Measurements from ENCODE around the gene AFF2. TPM values are rescaled to one million over a fixed set of nuclear protein-coding genes. Genes with fewer than 3 reads are reported as not detected.

AFF2 gene
- total and polyA plus RNA-seq, 2 donors (not counting 3 experiments of a cell fraction or from before 2014, with no cell fraction given): 0.03 to 0.07 TPM

DNA sequence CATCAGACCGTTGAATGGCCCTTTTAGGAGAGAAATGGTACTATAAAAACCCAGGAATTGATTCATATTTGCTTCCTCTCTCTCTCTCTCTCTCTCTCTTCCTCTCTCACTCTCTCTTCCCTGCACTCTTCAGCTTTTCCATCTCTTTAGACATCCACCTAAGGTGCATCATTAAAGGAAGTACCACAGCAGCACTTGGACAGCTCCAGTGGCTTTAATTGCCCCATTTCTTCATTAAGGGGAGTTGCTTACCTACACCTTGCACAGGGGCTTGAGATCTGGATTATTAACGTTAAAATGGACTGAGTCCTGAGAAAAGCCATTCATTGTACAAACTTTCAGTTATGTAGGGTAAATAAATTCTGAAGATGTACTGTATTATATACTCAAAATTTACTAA, 323.6 kb downstream of the AFF2 start:
- no peak for FAIRE-seq
- no peak overlapping the region for H3K27ac ChIP-seq (ENCODE audit: insufficient read depth, low read depth, low read length)
- no peak overlapping the region for H2AFZ ChIP-seq (ENCODE audit: low read depth, low read length)
- H3K36me3 ChIP-seq (ENCODE audit: control insufficient read depth in 2 of 2, extremely low read depth in 1 of 2, insufficient read depth in 2 of 2, low read length in 2 of 2): no peaks in the 10 kb centered on the region
- dilution Hi-C loops (cut with MboI; ENCODE audit: extremely low pct_ligation_motif_present, low sequenced_read_pairs) (no loop called here), intact Hi-C loops (cut with micrococcal nuclease) (no loop called here)
- ChIA-PET CTCF (no interaction called here), POLR2A (no interaction called here)
- BruUV-seq (replicated peaks): no TSS peak
- H3K4me3 ChIP-seq (replicated peaks in 1 of 3; ENCODE audit: insufficient read depth in 1 of 3, low read depth in 1 of 3, low read length in 3 of 3): no peak overlapping the region
- no peaks in the 10 kb centered on the region for H3K9me3 ChIP-seq (replicated peaks; ENCODE audit: control insufficient read depth, insufficient read depth, low read length)
- H3K27me3 ChIP-seq (ENCODE audit: control insufficient read depth in 2 of 2, insufficient read depth in 2 of 2, low read length in 2 of 2): no peaks in the 10 kb centered on the region
- no peak overlapping the region for H3K9ac ChIP-seq (replicated peaks; ENCODE audit: extremely low read depth, insufficient read depth, low read length)
- no peaks in the 10 kb centered on the region for H3K4me1 ChIP-seq (ENCODE audit: control insufficient read depth, extremely low read depth, insufficient read depth, low read length)
- H3K9me1 ChIP-seq (replicated peaks; ENCODE audit: control insufficient read depth, extremely low read depth, insufficient read depth, low read length): no peaks in the 10 kb centered on the region
- TF ChIP-seq GATA2 (IDR thresholded peaks at IDR 0.05; ENCODE audit: insufficient read depth, insufficient read length, low read depth, low read length) (no peak), MYC (IDR thresholded peaks at IDR 0.05; ENCODE audit: low read depth, low read length) (no peak), JUN (IDR thresholded peaks at IDR 0.05; ENCODE audit: borderline replicate concordance, insufficient read depth, insufficient read length, low read depth) (no peak), FOS (IDR thresholded peaks at IDR 0.05; ENCODE audit: borderline replicate concordance, insufficient read depth, low read length) (no peak), POLR2AphosphoS5 (IDR thresholded peaks at IDR 0.05; ENCODE audit: insufficient read depth, low read depth, low read length) (no peak), MAX (IDR thresholded peaks at IDR 0.05; ENCODE audit: insufficient read depth, insufficient read length) (no peak), POLR2A (IDR thresholded peaks at IDR 0.05; ENCODE audit: low read depth, low read length) (no peak), EZH2 (IDR thresholded peaks at IDR 0.05; ENCODE audit: borderline replicate concordance, low read depth, low read length, severe bottlenecking) (no peak)
- TF ChIP-seq, protein P1, sequence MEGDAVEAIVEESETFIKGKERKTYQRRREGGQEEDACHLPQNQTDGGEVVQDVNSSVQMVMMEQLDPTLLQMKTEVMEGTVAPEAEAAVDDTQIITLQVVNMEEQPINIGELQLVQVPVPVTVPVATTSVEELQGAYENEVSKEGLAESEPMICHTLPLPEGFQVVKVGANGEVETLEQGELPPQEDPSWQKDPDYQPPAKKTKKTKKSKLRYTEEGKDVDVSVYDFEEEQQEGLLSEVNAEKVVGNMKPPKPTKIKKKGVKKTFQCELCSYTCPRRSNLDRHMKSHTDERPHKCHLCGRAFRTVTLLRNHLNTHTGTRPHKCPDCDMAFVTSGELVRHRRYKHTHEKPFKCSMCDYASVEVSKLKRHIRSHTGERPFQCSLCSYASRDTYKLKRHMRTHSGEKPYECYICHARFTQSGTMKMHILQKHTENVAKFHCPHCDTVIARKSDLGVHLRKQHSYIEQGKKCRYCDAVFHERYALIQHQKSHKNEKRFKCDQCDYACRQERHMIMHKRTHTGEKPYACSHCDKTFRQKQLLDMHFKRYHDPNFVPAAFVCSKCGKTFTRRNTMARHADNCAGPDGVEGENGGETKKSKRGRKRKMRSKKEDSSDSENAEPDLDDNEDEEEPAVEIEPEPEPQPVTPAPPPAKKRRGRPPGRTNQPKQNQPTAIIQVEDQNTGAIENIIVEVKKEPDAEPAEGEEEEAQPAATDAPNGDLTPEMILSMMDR (IDR thresholded peaks at IDR 0.05; ENCODE audit: extremely low read depth in 1 of 2, insufficient read depth in 1 of 2, low read depth in 1 of 2, low read length in 2 of 2): no peak
- H3K79me2 ChIP-seq (ENCODE audit: control insufficient read depth, insufficient read depth, low read length): no peaks in the 10 kb centered on the region
- H3K4me2 ChIP-seq (ENCODE audit: insufficient read depth, low read length): no peak overlapping the region
- H4K20me1 ChIP-seq (replicated peaks; ENCODE audit: control insufficient read depth, extremely low read depth, insufficient read depth, low read length): no peaks in the 10 kb centered on the region
- no peak for DNase-seq (ENCODE audit: low read depth, low spot score)

All from endothelial cell of umbilical vein (primary cell).